Measurements from ENCODE around the gene SLC36A4. TPM values are rescaled to one million over a fixed set of nuclear protein-coding genes. Genes with fewer than 3 reads are reported as not detected.
"Not testable (repeated sequence)": the region's sequence is repeated elsewhere in the genome, so short reads cannot be mapped to it uniquely, and the experiment has no call there.

Gene SLC36A4
- total RNA-seq, 4 donors from 2014 or later: 3.2 to 32.2 (median 4.8) TPM

DNA sequence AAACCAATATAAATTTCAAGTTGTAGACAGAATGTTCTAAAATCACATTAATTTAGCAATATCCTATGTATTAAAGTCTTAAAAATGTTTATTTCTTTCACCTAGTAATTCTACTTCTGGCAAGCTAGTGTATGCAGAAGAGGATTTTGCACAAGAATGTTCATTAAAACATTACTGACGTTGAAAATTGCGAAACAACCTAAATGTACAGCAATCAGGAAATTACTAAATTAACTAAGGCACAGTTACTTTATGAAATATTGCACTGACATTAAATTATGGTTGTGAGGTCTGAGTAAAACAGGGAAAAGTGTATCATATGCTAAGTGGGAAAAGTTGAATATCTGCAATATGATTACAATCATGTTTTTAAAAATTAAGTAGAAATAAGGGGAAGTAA lies 4.1 kb downstream of the SLC36A4 start:
- Histone ChIP-seq H3K27me3 (no peaks in the 10 kb centered on the region), H3K27ac (no peak overlapping the region), H3K4me3 (no peak overlapping the region), H3K4me1 (peaks cover 0 to 7% (median 0%) of the 10 kb centered on the region in 4 donors), H3K36me3 (no peaks in the 10 kb centered on the region), H3K9me3 (no peaks in the 10 kb centered on the region)
- TF ChIP-seq, protein P1, sequence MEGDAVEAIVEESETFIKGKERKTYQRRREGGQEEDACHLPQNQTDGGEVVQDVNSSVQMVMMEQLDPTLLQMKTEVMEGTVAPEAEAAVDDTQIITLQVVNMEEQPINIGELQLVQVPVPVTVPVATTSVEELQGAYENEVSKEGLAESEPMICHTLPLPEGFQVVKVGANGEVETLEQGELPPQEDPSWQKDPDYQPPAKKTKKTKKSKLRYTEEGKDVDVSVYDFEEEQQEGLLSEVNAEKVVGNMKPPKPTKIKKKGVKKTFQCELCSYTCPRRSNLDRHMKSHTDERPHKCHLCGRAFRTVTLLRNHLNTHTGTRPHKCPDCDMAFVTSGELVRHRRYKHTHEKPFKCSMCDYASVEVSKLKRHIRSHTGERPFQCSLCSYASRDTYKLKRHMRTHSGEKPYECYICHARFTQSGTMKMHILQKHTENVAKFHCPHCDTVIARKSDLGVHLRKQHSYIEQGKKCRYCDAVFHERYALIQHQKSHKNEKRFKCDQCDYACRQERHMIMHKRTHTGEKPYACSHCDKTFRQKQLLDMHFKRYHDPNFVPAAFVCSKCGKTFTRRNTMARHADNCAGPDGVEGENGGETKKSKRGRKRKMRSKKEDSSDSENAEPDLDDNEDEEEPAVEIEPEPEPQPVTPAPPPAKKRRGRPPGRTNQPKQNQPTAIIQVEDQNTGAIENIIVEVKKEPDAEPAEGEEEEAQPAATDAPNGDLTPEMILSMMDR (IDR thresholded peaks at IDR 0.05): no peak
- TF ChIP-seq POLR2A (IDR thresholded peaks at IDR 0.05): no peak
- no peak for DNase-seq

DNA sequence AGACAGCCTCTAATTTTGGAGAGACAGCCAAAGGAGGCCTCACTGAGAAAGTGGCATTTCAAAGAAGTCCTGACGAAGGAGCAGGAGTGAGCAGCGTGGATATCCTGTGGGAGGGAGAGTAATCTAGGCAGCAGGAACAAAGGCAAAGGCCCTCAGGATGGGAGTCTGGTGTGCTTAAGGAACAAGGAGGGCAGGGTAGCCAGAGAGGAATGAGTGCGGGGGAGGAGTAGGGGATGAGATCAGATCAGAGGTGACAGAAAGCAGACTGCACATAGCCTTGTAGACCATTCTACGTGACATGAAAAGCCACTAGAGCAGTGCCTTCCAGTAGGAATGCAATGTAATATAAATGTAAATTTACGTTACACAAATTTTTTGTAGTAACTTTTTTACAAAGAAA lies 5.6 kb downstream of the SLC36A4 start:
- Histone ChIP-seq H3K4me1 (peaks cover 0 to 7% (median 0%) of the 10 kb centered on the region in 4 donors), H3K27me3 (no peaks in the 10 kb centered on the region), H3K4me3 (no peak overlapping the region), H3K9me3 (peaks cover 0 to 3% (median 0%) of the 10 kb centered on the region in 4 donors), H3K36me3 (no peaks in the 10 kb centered on the region), H3K27ac (no peak overlapping the region)
- TF ChIP-seq, protein P1 (IDR thresholded peaks at IDR 0.05): no peak
- no peak for TF ChIP-seq POLR2A (IDR thresholded peaks at IDR 0.05)
- no peak for DNase-seq

DNA sequence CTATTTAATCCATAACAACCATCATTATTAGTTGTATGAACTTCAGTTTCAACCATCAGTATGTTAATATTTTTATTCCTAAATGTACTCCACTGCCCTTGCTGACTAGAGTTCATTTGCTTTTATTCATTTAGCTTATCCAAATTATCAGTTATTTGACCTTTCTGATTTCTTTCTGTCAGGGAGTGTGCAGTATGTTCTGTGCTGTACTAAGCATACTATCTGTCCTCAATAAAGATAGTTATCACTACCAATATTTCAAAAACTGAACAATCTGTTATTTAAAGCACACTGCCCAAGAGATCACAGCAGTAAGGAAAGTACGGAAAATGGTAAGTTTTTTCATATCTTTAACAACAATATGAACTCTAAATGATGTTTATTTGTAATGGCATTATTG lies 8.3 kb downstream of the SLC36A4 start:
- TF ChIP-seq POLR2A (IDR thresholded peaks at IDR 0.05): no peak
- TF ChIP-seq, protein P1 (IDR thresholded peaks at IDR 0.05): no peak
- H3K9me3 ChIP-seq: peaks cover 0 to 3% (median 0%) of the 10 kb centered on the region in 4 donors
- no peaks in the 10 kb centered on the region for H3K4me1 ChIP-seq
- DNase-seq: no peak
- no peak overlapping the region for H3K27ac ChIP-seq
- H3K4me3 ChIP-seq: no peak overlapping the region
- H3K27me3 ChIP-seq: no peaks in the 10 kb centered on the region
- H3K36me3 ChIP-seq: no peaks in the 10 kb centered on the region

DNA sequence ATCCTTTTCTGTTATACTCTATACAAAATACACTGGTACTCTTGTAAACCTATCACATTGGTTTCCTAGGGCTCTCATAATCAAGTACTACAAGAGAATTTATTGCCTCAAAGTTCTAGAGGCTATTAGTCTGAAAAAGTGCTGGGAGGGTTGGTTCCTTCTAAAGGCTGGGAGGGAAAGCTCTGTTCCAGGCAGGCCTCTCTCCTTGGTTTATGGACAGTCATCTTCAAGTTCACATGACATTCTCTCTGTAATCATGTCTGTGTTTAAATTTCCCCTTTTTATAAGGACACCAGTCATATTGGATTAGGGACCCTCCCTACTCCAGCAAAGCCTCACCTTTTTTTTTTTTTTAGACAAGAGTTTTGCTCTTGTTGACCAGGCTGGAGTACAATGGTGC lies 9.1 kb downstream of the SLC36A4 start:
- H3K27me3 ChIP-seq: no peaks in the 10 kb centered on the region
- H3K4me1 ChIP-seq: no peaks in the 10 kb centered on the region
- no peaks in the 10 kb centered on the region for H3K36me3 ChIP-seq
- TF ChIP-seq, protein P1 (IDR thresholded peaks at IDR 0.05): no peak
- TF ChIP-seq POLR2A (IDR thresholded peaks at IDR 0.05): no peak
- H3K9me3 ChIP-seq: peaks cover 0 to 3% (median 0%) of the 10 kb centered on the region in 4 donors
- H3K27ac ChIP-seq: no peak overlapping the region
- H3K4me3 ChIP-seq: no peak overlapping the region
- no peak for DNase-seq

DNA sequence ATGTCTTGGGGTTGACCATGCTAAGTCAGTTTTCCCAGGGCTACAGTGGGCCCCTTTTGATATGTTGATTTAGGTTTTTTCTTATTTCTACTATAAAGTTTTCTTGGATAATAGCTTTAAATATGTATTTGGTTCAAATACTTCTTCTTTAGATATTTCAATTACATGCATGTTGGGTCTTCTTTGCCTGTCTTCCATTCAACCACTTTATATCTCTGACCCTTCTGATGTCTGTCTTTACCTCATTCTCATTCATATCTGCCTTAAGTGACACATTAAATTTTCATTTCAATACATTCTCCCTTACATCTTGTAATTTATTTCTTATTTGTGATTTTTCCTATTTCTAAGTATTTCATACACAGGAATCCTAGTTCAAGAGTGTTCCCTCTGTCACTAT lies 10.5 kb downstream of the SLC36A4 start:
- H3K27ac ChIP-seq: no peak overlapping the region
- DNase-seq: no peak

DNA sequence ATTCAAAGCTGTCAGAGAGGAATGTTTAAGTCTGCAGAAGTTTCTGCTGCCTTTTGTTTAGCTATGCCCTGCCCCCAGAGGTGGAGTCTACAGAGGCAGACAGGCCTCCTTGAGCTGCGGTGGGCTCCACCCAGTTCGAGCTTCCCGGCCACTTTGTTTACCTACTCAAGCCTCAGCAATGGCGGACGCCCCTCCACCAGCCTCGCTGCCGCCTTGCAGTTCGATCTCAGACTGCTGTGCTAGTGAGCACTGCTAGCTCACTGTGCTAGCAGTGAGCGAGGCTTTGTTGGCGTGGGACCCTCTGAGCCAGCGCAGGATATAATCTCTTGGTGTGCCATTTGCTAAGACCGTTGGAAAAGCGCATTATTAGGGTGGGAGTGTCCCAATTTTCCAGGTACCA lies 19.9 kb downstream of the SLC36A4 start:
- not testable (repeated sequence) for H3K9me3 ChIP-seq, DNase-seq, H3K27me3 ChIP-seq, H3K4me1 ChIP-seq, H3K27ac ChIP-seq, H3K4me3 ChIP-seq
- H3K36me3 ChIP-seq: peaks cover 0 to 19% (median 0%) of the 10 kb centered on the region in 3 donors

More for the DNA sequence above, 10.5 kb downstream of the SLC36A4 start:
- peaks cover 0 to 3% (median 0%) of the 10 kb centered on the region in 4 donors for H3K9me3 ChIP-seq
- H3K27me3 ChIP-seq: no peaks in the 10 kb centered on the region
- TF ChIP-seq, protein P1 (IDR thresholded peaks at IDR 0.05): no peak
- TF ChIP-seq POLR2A (IDR thresholded peaks at IDR 0.05): no peak
- no peaks in the 10 kb centered on the region for H3K4me1 ChIP-seq
- no peaks in the 10 kb centered on the region for H3K36me3 ChIP-seq
- no peak overlapping the region for H3K4me3 ChIP-seq
